ENCODE data around the gene ACADL.

The ACADL gene

DNA sequence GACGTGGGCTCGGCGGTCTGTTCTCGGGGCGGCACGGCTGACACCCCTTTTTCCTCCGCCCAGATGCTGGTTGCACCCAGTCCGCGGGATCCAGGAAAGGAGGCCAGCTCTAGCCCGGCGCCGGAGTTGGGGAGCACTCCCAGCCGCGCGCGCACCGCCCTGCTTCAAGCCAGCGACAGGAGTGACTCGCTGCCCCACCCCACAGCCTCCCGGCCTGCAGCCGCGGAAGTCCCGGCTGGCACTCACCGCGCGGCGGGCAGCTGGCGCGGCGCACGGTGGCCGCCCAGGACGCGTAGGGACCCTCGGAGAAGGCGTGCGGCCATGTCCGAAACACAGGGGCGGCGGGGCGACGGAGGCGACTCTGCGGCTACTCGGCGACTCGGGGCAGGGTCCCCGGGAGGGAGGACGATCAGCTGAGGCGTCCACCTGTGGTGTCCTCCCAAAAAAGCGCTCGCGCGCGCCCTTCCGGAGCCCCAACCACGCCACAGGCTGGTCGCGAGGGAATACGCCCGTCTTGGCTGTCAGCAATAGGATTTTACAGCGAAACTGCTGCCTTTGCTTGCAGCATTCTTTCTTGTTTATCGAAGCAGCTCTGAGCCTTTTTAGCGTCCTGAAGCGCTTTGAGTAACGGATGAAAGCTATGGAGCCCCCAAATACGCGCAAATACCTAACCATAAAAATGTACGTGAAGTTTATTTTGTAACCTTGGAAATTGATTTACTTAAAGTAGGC, at the start of gene ACADL:
ACADL (minus strand) TSS at position 507 of the 732 bp plus-strand sequence; CDS start at position 323, 184 bp downstream.
- in situ Hi-C loops (cut with HindIII; ENCODE audit: low pct_ligation_motif_present, low pct_unique_long_range_greater_than_20kb, low sequenced_read_pairs): no loop called here
- DNase-seq: peak; percentile 39

DNA sequence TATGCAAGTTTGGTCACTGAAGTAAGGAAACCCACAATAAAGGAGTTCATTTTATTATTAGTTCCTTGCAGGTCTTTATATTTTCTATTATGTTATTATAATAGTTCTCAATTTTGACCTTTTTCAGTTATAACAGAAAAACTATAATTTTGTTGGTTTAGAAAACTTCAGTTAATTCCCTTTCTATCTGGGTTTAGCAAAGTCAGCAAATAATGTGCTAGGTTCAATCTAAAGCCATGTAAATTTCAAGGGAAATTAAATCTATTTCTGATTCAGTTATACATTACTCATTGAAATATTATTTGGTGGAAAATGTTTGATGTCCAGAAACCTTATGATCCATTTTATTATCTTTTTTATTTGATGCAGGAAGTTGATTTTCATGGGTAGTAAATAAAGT, 46.1 kb upstream of the ACADL start:
- no peak for DNase-seq
- in situ Hi-C loops (cut with HindIII; ENCODE audit: low pct_ligation_motif_present, low pct_unique_long_range_greater_than_20kb, low sequenced_read_pairs): no loop called here

DNA sequence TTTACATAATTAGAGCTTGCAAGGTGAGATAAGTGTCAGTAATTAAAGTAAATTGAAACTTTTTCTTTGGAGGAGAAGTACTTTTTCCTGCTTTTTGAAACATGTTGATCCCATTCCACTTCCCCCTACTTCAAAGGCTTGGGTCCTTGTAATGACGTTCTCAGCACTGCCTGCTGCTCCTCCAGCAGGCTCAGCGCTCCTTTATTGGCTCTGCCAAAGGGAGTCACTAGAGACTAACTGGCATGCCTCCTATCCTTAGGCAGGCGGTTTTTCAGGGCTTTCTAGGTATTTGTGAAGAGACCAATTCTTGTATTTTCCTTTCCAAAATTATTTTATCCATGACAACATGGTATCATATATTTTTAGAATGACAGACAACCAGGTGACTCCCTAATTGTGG, 43.9 kb upstream of the ACADL start:
- DNase-seq: no peak
- in situ Hi-C loops (cut with HindIII; ENCODE audit: low pct_ligation_motif_present, low pct_unique_long_range_greater_than_20kb, low sequenced_read_pairs): no loop called here

DNA sequence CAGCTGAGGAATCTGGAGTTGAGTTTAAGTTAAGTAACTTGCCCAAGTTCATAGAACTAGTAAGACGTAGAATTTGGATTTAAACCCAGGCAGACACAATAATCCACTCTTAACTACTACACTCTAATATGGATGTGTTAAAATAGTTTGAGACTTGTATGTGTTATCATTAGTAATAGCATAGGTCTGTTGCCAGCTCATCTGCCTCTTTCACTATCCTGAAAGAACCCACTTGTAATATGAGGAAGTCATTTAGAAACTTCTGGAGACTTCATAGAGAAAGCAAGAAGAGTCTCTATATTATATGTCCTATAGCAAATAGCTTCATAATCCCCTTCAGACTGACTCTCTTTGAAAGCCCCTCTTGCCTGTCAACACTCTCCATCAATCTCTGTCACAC, 43.0 kb upstream of the ACADL start:
- DNase-seq: no peak
- in situ Hi-C loops (cut with HindIII; ENCODE audit: low pct_ligation_motif_present, low pct_unique_long_range_greater_than_20kb, low sequenced_read_pairs): no loop called here

DNA sequence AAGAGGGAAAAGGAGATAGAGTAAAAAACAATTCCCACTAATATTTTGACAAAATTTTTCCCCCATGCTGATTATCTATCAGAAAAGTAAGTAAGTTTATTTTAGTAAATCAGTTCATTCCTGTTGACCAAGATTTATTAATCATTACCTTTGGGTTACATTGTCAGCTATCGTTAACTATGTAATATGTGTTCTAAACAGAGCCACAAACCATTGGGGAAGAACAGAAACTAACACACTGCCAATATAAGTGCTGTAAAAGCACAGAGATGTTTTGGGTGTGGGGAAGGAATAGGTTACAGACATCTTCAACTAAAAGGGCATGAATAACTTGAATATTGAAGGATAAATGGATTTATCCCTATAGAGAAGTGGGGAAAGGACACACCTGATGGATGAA, 42.5 kb upstream of the ACADL start:
- in situ Hi-C loops (cut with HindIII; ENCODE audit: low pct_ligation_motif_present, low pct_unique_long_range_greater_than_20kb, low sequenced_read_pairs): no loop called here
- no peak for DNase-seq

DNA sequence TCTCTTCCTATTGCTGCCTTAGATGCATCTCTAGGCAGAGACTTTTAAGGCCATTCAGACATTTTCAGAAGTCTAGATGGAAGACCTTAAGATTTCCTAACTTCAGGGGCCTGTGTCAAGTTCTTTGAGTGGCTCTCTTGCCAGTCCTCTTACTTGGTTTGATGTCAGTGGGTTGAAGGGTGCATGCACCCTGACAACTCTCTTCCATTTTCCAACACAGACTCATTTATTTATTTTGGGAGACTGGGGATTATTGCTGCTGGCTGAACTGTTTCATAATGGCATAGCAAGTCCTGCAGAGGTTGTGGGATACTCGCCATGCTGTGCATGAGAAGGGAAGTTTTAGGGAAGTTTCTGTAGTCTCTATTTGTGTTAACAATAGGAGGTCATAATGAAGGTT, 39.0 kb upstream of the ACADL start:
- in situ Hi-C loops (cut with HindIII; ENCODE audit: low pct_ligation_motif_present, low pct_unique_long_range_greater_than_20kb, low sequenced_read_pairs): no loop called here
- DNase-seq: no peak

DNA sequence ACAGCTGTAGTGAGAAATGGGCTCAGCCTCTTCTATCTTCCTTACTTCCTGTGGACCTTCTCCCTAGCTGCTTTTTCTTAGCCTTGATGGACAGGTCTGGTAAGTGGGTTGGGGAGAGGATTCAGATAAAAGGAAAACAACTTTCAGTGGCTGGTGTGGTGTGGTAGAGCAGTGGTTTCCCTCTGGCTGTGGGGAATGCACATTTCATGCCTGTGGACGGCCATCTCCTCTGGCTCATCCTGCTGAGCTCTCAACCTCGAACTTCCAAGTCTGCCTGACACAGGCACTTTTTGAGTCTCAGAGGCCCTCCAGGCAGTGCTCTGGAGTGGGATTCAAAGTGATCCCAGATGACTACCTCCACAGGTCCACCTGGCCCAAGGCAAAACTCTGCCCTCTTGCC, 38.6 kb upstream of the ACADL start:
- DNase-seq: no peak
- in situ Hi-C loops (cut with HindIII; ENCODE audit: low pct_ligation_motif_present, low pct_unique_long_range_greater_than_20kb, low sequenced_read_pairs): no loop called here

DNA sequence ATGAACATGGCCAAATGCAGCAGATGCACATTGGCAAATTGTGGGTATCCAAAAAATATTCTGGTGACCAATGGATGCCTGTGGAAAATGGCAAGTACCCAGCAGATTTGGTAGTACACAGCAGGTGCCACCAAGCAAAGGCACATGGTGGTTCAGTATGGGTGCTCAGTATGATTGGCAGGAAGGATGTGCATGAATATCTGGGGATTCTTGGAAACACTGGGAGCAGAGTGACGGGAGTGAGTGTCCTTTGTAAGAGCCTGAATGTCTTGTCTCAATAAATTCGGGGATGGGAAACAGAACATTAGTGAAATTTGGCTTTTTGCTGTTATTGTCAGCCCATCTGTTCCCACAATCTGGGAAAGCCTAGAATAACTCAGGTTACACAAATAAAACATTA, 36.8 kb upstream of the ACADL start:
- DNase-seq: no peak
- in situ Hi-C loops (cut with HindIII; ENCODE audit: low pct_ligation_motif_present, low pct_unique_long_range_greater_than_20kb, low sequenced_read_pairs): no loop called here

DNA sequence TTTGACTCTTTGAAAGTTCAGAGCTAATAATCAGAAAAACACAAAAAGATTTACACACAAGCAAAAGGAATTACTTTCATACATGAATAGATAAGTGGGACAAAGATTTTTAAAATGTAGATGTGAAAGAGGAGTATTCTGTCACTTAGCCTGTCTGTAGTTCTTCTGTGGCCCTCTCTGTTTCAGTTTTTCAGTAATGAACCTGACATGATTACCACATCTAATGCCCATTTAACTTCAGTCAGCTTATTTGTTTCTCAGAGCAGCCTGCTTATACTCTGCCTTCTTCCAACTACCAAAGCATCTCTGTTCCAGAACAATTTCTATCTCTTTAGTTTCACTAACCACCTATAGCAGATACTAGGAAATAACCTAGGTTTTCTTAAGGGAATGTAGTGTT, 34.4 kb upstream of the ACADL start:
- in situ Hi-C loops (cut with HindIII; ENCODE audit: low pct_ligation_motif_present, low pct_unique_long_range_greater_than_20kb, low sequenced_read_pairs): no loop called here
- DNase-seq: no peak

DNA sequence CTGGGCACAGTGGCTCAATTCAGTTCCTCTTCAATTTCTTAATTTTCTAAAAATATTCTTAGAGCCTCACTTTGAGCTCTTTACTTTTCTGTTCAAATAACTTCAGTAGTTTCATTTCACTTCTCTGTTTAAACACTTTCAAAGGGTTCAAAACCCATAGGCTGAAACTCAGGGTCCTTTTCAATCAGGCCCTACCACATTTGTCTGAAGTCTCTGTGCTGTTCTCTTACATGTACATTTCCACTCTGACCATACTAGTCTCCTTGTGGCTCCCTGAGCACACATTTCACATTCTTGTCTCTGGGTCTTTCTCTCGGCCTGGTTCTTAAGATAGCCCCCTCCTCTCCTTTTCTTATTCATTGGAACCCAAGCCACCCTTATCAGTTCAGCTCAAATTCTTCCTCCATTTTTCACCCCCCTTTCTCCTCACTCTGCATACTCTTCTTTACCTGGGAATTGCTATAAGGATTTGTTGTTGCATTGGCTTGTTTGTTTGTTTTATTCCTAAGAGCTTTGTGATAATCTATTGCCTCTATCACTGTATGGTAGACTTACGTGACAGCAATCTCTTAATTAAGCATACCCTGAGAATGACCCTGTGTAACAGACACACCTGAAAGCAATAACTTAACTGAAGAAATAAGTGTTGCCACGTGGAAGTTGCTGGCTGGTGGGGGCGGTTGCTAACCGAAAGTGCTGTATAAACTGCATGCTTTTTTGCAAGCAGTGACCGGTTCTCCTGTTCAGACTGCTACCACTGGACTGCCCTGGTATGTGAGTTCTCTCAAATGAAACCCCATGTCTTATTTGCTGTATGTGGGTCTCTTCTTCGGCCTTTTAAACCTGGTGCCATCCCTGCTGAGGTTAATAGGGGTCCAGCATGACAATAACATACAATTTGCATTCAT, 27.7 kb upstream of the ACADL start:
- no peak for DNase-seq
- in situ Hi-C loops (cut with HindIII; ENCODE audit: low pct_ligation_motif_present, low pct_unique_long_range_greater_than_20kb, low sequenced_read_pairs): no loop called here

DNA sequence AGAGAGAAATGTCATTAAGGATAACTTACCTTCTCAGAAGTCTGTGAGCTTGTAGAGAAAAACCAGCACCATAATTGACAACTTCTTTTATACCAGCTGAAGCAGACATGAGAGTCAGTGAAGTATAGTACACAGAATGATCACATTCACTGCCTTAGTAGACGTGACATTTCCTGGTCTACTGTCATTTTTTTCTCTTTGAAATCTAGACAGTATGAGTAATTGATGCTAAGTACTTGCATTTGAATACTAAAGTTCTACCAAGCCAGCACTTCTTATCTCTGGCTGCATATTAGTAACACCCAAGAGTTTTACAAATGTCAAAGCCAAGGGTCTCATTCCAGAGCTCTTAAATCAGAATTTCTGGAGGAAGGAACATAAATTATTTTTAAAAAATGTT, 25.4 kb upstream of the ACADL start:
- in situ Hi-C loops (cut with HindIII; ENCODE audit: low pct_ligation_motif_present, low pct_unique_long_range_greater_than_20kb, low sequenced_read_pairs): no loop called here
- DNase-seq: no peak

DNA sequence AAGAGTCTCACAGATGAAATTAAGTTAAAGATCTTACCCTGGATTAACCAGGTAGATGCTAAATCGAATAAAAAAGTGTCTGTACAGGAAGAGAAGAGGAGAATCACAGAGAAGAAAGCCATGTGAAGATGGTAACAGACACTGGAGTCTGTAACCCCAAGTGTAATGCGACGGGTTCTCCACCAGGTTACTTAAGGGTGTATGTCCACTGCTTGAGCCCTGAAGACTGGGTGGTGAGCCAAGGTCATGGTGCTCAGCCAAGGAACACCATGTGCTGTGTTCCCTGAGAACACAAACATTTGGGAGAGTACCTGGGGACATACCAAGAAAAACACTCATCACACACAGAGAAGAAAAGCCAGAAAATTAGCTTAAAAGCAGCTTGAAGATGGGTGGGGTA, 8.2 kb upstream of the ACADL start:
- DNase-seq: no peak
- in situ Hi-C loops (cut with HindIII; ENCODE audit: low pct_ligation_motif_present, low pct_unique_long_range_greater_than_20kb, low sequenced_read_pairs): no loop called here

DNA sequence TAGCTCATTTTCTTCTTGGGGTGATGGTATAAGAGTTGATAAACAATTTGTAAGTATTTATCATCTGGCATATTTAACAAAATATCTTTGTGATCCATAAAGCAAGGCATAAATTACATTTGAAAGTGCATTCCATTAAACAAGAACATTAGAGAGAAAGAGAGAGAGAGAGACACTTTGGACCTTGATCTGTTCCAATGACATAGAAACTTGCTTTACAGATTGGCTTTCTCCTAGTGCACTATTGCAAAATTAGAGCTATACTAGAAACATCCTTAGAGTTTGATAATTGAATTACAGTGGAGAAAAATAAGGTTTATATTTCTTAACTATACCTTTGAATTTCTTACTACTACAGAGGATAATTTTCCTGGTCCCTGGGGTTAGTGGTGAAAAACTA, 5.7 kb upstream of the ACADL start:
- no peak for DNase-seq
- in situ Hi-C loops (cut with HindIII; ENCODE audit: low pct_ligation_motif_present, low pct_unique_long_range_greater_than_20kb, low sequenced_read_pairs): no loop called here

DNA sequence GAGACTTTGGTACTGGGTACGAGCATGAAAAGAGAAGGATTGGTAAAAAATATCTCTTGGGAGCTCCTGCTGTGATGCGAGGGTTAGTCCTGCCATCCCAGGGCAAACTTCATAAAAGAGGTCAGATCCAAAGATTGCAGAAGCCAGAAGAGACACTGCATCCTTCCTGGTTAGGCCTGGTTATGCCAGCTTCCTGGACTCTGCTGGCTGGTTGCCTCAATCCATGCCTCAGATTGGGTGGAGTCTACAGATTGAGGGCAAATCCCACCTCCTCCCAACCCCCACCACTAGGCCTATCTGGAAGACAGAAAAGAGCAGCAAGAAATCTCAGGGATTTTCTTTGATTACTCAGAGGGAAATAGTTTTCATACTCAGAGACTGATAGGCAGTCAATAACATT, 5.3 kb upstream of the ACADL start:
- no peak for DNase-seq

DNA sequence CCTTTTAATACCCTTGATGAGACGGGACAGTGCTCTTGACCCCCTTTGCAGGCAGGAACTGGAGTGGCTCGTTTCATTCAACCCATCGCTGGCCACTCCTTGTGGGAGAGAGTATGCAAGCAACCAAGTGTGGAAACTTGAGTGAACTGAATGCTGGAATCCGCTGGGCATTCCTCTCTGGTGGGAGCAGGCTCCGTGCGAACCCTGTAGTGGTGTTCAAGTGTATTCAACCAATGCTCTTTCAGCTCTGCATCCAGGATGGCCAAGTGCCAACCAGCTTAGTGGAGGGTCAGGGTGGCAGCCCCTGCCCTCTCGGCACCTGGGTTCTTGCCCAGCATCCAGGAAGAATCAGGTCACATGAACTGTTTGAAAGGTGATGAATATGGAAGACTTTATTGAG, 3.3 kb upstream of the ACADL start:
- no peak for DNase-seq
- in situ Hi-C loops (cut with HindIII; ENCODE audit: low pct_ligation_motif_present, low pct_unique_long_range_greater_than_20kb, low sequenced_read_pairs): no loop called here

More for the DNA sequence above, 5.3 kb upstream of the ACADL start:
- in situ Hi-C loops (cut with HindIII; ENCODE audit: low pct_ligation_motif_present, low pct_unique_long_range_greater_than_20kb, low sequenced_read_pairs): no loop called here

DNA sequence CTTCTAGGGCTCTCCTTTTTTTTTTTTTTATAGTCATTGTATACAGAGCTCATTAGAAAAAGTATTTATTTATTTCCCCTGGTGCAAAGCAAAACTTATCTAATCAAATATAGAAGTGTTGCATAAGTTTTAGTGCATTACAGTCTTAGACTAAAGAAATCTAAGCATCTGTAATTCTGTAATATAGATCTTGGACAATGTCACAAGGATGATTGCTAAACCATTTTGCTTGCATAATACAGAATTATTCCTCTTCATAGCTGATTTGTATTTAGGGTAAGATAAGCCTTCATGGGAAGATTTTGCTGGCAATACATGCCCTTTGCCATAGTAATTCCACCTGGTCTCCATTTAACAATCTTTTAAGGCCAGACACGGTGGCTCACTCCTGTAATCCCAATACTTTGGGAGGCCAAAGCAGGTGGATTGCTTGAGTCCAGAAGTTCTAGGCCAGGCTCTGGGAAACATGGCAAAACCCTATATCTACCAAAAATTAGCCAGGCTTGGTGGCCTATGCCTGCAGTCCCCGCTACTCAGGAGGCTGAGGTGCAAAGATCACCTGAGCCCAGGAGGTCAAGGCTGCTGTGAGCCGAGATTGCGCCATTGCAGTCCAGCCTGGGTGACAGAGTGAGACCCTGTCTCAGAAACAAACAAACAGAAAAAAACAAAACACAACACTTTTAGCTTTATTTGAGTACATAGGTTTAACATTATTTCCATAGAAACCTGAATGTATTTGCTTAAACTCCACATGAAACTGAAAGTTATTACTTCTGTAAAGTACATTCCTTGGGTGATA, 2.2 kb upstream of the ACADL start:
- DNase-seq: no peak
- in situ Hi-C loops (cut with HindIII; ENCODE audit: low pct_ligation_motif_present, low pct_unique_long_range_greater_than_20kb, low sequenced_read_pairs): no loop called here

DNA sequence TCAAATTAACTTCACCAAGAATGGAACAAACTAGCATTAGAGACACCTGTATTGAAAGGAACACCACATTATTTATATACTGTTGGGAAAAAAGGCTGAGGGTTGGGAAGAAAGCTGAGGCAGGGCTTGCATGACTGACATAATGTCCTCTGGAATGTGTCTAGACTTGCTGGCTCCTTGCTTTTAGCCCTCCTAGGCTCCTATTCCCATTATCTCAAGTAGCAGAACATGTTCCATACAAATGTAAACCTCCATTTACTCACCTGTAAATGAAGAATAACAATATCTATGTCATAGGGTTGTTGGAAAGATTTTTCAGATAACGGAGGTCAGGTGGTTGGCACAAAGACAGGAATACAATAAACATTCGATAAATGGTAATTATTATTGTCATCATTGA, 976 bp upstream of the ACADL start:
- in situ Hi-C loops (cut with HindIII; ENCODE audit: low pct_ligation_motif_present, low pct_unique_long_range_greater_than_20kb, low sequenced_read_pairs): no loop called here
- DNase-seq: no peak

DNA sequence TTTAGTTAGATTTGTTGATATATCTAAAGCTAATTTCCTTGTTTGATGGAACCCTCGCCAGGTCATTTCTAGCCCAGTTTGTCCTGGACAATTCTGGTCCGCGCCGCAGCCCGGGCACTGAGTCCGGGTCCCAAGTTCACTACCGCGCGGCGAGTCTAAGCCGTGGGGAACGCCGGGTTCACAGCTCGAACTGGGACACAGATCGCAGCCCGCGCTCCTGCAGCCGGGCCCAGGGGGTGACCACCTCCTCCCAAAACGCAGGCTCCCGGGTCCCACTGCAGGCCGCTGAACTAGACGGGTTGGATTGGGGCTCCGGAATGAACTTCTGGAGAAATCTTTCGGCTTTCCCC, 681 bp downstream of the ACADL start:
- in situ Hi-C loops (cut with HindIII; ENCODE audit: low pct_ligation_motif_present, low pct_unique_long_range_greater_than_20kb, low sequenced_read_pairs): no loop called here

DNA sequence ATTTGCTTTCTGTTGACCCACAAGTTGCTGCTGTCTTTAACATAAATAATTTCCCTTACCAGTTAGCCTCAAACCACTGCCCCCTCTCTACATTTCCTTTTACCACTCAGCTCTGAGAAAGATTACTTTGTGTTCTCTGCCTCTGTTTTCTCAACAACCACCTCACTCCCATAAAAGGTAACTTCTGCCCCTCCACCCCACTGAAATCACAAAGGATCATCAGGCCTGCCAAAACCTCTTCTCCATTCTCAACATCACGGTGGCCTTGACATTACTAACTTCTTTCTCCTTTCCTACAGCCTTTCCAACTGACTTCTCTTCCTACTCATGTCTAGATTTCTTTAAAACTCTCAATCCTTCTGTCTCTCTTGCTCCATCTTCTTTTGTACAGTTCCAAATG, 10.1 kb downstream of the ACADL start:
- in situ Hi-C loops (cut with HindIII; ENCODE audit: low pct_ligation_motif_present, low pct_unique_long_range_greater_than_20kb, low sequenced_read_pairs): no loop called here

More for the DNA sequence above, 681 bp downstream of the ACADL start:
- peak; percentile 3 for DNase-seq

More for the DNA sequence above, 10.1 kb downstream of the ACADL start:
- DNase-seq: no peak

Measured in ACHN (cell line).